Activated CD8-positive, alpha-beta T cell treated with anti-CD3 and anti-CD28 coated beads for 36 hours (primary cell): ENCODE data around the gene ADAM21. TPM values are rescaled to one million over a fixed set of nuclear protein-coding genes. Genes with fewer than 3 reads are reported as not detected.

Experiments
- ATAC-seq: fragments of 200-7000 bp; cut with Tn5 transposase; one replicate; pipeline ENCODE4 v1.10.0; 2021; ENCODE audit warnings: mild to moderate bottlenecking, moderate library complexity
- CTCF ChIA-PET: fragments of 350-600 bp; sonication (Branson Sonifier 250); formaldehyde crosslinking; loops from one replicate; lab custom pipeline; 2021; ENCODE audit warnings: antibody characterized with exemption; lab: Charles Lee
- POLR2A ChIA-PET: fragments of 350-600 bp; sonication (Branson Sonifier 250); formaldehyde crosslinking; loops from one replicate; lab custom pipeline; 2021; ENCODE audit warnings: antibody characterized with exemption; lab: Charles Lee
- DNase-seq: peaks from one replicate; pipeline ENCODE4 v3.0.0-alpha.2; 2020
- H3K27ac Mint-ChIP-seq: one replicate; pipeline ENCODE4 v1.8.0; 2021; ENCODE audit warnings: mild to moderate bottlenecking, mixed read lengths
- H3K27me3 Mint-ChIP-seq: one replicate; pipeline ENCODE4 v1.8.0; 2021; ENCODE audit warnings: mixed read lengths
- H3K36me3 Mint-ChIP-seq: one replicate; pipeline ENCODE4 v1.8.0; 2021; ENCODE audit warnings: low read depth, mixed read lengths
- H3K4me1 Mint-ChIP-seq: one replicate; pipeline ENCODE4 v1.8.0; 2021; ENCODE audit warnings: low read depth, mixed read lengths
- H3K4me3 Mint-ChIP-seq: one replicate; pipeline ENCODE4 v1.8.0; 2021; ENCODE audit warnings: mild to moderate bottlenecking, moderate library complexity, mixed read lengths
- H3K9me3 Mint-ChIP-seq: one replicate; pipeline ENCODE4 v1.8.0; 2021; ENCODE audit warnings: mixed read lengths
- intact Hi-C: fragments of 100-400 bp; cut with micrococcal nuclease; formaldehyde crosslinking; loops from one replicate; pipeline ENCODE4 v1.10.0; 2022
- total RNA-seq, 2 experiments: library from RNA; stranded (reverse); gene quantifications; one replicate each; pipeline ENCODE4 v1.2.3, GENCODE V29; 2021
- TF ChIP-seq, protein P1 (sequence below): fragments of 200-600 bp; IDR thresholded peaks from one replicate; pipeline ENCODE4 v1.8.0; 2022; ENCODE audit warnings: antibody characterized with exemption, mild to moderate bottlenecking

Gene ADAM21
- total RNA-seq, 2 experiments from 2014 or later = 0.29 TPM; not detected in 1

- no peak overlapping the region for H3K27ac Mint-ChIP-seq
- CTCF ChIA-PET = no interaction called here
- H3K4me1 Mint-ChIP-seq = no peaks in the 10 kb centered on the region
- no peaks in the 10 kb centered on the region for H3K36me3 Mint-ChIP-seq
- peaks cover 1% of the 10 kb centered on the region for H3K27me3 Mint-ChIP-seq
- H3K4me3 Mint-ChIP-seq = no peak overlapping the region
- POLR2A ChIA-PET = no interaction called here
- peaks cover 10% of the 10 kb centered on the region for H3K9me3 Mint-ChIP-seq
- TF ChIP-seq, protein P1, sequence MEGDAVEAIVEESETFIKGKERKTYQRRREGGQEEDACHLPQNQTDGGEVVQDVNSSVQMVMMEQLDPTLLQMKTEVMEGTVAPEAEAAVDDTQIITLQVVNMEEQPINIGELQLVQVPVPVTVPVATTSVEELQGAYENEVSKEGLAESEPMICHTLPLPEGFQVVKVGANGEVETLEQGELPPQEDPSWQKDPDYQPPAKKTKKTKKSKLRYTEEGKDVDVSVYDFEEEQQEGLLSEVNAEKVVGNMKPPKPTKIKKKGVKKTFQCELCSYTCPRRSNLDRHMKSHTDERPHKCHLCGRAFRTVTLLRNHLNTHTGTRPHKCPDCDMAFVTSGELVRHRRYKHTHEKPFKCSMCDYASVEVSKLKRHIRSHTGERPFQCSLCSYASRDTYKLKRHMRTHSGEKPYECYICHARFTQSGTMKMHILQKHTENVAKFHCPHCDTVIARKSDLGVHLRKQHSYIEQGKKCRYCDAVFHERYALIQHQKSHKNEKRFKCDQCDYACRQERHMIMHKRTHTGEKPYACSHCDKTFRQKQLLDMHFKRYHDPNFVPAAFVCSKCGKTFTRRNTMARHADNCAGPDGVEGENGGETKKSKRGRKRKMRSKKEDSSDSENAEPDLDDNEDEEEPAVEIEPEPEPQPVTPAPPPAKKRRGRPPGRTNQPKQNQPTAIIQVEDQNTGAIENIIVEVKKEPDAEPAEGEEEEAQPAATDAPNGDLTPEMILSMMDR = no peak
- no peak for ATAC-seq
- DNase-seq = no peak
- intact Hi-C loops = no loop called here
These were observed 15.1 kb upstream of the ADAM21 start for GRCh38 chr14:70436867-70437266.

- intact Hi-C loops = no loop called here
These were observed 10.3 kb upstream of the ADAM21 start for GRCh38 chr14:70441641-70442040.

DNA sequence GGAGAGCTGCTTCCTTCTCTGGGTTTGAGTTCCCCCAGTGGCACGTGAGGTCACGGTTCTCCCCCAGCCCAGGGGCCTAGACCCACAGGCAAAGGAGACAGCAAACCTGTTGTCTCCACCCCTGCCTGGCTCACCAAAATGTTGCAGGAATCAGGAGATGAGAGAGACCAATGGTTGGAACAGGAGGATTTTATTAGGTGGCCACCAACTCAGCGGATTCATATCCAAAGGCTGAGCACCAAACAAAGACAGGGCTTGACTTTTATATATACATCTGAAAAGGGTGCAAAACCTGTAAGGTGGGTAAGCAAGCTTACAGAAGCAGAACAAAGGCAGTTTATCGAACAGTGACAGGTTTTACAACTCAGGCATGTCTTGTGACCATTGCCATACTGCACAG lies 9.2 kb upstream of the ADAM21 start:
- peaks cover 4% of the 10 kb centered on the region for H3K36me3 Mint-ChIP-seq
- no peak overlapping the region for H3K4me3 Mint-ChIP-seq
- H3K27ac Mint-ChIP-seq = no peak overlapping the region
- peaks cover 27% of the 10 kb centered on the region for H3K9me3 Mint-ChIP-seq
- DNase-seq = no peak
- ChIA-PET POLR2A (no interaction called here), CTCF (no interaction called here)
- TF ChIP-seq, protein P1 = no peak
- no peaks in the 10 kb centered on the region for H3K27me3 Mint-ChIP-seq
- intact Hi-C loops = no loop called here
- no peaks in the 10 kb centered on the region for H3K4me1 Mint-ChIP-seq
- ATAC-seq = no peak

More at GRCh38 chr14:70441641-70442040, 10.3 kb upstream of the ADAM21 start:
- ATAC-seq (no peak), DNase-seq (no peak)
- H3K4me1 Mint-ChIP-seq = no peaks in the 10 kb centered on the region
- H3K36me3 Mint-ChIP-seq = peaks cover 4% of the 10 kb centered on the region
- no peaks in the 10 kb centered on the region for H3K27me3 Mint-ChIP-seq
- peaks cover 29% of the 10 kb centered on the region for H3K9me3 Mint-ChIP-seq
- no peak overlapping the region for H3K4me3 Mint-ChIP-seq
- no peak overlapping the region for H3K27ac Mint-ChIP-seq
- ChIA-PET CTCF (interaction anchor here (1.4 kb wide), 1 partner anchor 18 kb away, joined by 4 read pairs; no protein-coding TSS in a partner anchor), POLR2A (no interaction called here)
- TF ChIP-seq, protein P1 = no peak

DNA sequence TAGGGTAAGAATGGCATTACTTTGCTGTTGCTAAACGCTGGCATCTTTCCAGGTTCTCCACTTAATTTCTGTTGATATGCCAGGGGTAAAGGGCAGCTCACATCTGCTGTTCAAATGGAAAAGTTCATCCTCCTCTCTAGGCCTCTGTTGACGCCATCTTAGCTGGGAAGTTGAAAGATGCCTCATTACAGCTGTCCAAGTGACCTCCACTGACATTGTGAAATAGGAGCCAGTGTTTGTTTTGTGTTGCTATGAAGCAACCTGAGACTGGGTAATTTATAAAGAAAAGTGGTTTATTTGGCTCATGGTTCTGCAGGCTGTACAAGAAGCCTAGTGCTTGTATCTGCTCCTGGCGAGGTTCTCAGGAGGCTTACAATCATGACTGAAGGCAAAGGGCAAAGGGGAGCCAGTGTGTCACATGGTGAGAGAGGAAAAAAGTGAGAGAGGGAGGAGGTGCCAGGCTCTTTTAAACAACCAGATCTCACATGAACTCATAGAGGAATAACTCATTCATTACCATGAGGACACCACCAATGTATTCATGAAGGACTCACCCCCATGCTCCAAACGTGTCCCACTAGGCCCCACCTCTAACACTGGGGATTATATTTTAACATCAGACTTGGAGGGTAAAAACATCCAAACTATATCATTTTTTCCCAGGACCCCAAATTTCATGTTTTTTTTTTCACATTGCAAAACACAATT lies 3.2 kb upstream of the ADAM21 start:
- ATAC-seq = no peak
- peaks cover 2% of the 10 kb centered on the region for H3K36me3 Mint-ChIP-seq
- H3K4me1 Mint-ChIP-seq = no peaks in the 10 kb centered on the region
- no peak overlapping the region for H3K4me3 Mint-ChIP-seq
- no peak overlapping the region for H3K27ac Mint-ChIP-seq
- H3K27me3 Mint-ChIP-seq = no peaks in the 10 kb centered on the region
- intact Hi-C loops = no loop called here
- ChIA-PET POLR2A (no interaction called here), CTCF (no interaction called here)
- DNase-seq = no peak
- peaks cover 13% of the 10 kb centered on the region for H3K9me3 Mint-ChIP-seq
- TF ChIP-seq, protein P1 = no peak

DNA sequence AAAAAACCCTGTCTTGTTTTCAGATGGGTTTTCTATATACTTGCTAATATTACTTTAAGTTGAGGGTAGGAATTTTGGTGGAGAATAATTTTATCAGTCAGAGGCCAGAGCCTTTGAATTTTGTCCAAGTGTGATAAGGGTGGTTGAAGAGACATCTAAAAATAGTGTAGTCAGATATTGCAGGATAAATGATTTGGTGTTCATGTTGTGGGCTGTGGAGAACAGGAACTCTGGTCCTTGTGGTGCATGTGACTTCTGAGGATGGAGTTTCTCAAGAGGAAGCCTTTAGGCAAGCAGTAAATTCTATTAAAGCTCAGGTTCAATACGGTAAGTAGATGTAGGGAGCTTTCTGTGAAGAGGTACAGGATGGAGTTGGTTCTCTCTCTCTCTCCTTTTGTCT lies 2.8 kb downstream of the ADAM21 start:
- TF ChIP-seq, protein P1 = no peak
- Mint-ChIP-seq H3K27ac (no peak overlapping the region), H3K36me3 (no peaks in the 10 kb centered on the region), H3K4me3 (no peak overlapping the region), H3K27me3 (peaks cover 2% of the 10 kb centered on the region), H3K4me1 (no peaks in the 10 kb centered on the region), H3K9me3 (no peaks in the 10 kb centered on the region)
- ChIA-PET CTCF (no interaction called here), POLR2A (no interaction called here)
- ATAC-seq = no peak
- intact Hi-C loops = no loop called here
- DNase-seq = no peak
